NK-92 treated with Interleukin-12 subunit alpha and Interleukin-12 subunit beta, amount 100 ng/mL, for 24 hours (cell line): Measurements from ENCODE around the gene SLC20A1.
"Not testable (repeated sequence)": the region's sequence is repeated elsewhere in the genome, so short reads cannot be mapped to it uniquely, and the experiment has no call there.

Experiments used
- DNase-seq: peaks from one replicate; lab custom pipeline; 2025; lab: John Stamatoyannopoulos, UW

SLC20A1 gene

DNA sequence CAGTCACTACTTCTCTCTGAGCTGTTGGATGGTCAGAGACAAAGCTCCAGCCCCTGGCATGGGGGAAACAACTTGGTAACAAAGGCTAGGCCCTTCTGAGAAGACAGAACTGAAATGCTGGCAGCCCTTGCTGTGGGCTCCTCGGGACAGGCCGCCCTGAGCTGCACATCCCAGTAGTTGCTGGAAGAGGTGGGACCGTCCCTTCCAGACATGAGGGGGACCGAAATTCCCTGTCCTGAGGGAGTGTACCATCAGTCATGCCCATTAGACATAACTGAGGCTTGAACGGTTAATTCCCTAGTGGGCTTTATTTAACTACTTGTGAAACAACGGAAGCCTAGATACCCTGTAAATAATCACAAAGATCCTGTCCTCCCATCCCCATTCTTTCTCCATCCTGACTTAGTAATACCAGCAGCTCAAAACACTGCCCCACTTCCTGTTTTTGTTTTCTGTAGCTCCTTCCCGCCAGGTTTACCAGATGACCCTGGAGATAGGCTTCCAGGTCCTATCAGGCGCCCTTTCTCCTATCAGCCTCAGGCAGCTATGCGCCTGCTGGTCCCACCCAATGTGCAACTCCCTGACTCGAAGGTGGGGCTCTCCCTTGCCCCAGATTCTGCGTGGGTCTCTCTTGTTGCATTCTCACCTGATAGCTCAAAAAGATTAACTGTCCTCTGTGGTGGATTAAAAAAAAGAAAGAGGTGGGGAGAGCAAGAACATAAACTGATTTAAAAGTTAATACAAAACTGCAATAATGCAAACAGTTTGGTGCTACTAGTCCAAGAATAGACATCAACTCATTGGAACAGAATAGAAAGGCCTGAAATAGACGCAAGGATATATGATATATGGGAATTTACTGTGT lies 38.0 kb downstream of the SLC20A1 start:
- DNase-seq, result no peak

DNA sequence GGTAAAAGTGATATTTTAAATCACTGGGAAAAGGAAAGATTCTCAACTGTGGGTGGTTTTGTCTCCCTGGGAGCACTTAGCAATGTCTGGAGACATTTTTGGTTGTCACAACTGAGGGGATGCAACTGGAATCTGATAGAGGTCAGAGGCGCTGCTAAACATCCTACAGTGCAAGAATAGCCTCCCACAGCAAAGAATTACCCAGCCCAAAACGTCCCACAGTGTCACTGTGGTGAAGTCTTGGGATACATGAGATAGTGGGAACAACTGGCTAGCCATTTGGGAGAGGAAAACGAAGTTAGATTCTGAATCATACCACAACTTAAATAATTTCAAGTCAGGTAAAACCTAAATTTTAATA lies 38.7 kb downstream of the SLC20A1 start:
- no peak for DNase-seq

DNA sequence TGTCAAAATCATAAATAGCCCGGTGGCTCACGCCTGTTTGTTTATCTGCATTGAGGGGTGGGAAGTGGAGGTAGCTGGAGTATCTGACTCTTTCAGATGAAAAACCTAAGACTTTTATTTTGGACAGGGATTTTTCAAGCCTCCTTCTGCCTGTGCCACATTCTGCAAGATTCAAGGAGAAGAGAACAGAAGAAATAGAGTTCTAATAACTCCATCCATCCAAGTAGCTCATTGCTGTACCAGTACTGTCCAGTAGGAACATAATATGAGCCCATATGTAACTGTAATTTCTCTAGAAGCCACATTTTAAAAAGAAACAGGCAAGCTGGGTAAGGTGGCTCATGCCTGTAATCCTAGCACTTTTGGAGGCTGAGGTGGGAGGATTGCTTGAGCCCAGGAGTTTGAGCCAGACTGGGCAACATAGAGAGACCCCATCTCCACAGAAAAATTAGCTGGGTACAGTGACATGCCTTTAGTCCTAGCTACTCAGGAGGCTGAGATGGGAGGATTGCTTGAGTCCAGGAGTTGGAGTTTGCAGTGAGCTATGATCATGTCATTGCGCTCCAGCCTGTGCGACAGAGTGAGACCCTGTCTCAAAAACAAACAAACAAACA lies 39.6 kb downstream of the SLC20A1 start:
- DNase-seq, result no peak

DNA sequence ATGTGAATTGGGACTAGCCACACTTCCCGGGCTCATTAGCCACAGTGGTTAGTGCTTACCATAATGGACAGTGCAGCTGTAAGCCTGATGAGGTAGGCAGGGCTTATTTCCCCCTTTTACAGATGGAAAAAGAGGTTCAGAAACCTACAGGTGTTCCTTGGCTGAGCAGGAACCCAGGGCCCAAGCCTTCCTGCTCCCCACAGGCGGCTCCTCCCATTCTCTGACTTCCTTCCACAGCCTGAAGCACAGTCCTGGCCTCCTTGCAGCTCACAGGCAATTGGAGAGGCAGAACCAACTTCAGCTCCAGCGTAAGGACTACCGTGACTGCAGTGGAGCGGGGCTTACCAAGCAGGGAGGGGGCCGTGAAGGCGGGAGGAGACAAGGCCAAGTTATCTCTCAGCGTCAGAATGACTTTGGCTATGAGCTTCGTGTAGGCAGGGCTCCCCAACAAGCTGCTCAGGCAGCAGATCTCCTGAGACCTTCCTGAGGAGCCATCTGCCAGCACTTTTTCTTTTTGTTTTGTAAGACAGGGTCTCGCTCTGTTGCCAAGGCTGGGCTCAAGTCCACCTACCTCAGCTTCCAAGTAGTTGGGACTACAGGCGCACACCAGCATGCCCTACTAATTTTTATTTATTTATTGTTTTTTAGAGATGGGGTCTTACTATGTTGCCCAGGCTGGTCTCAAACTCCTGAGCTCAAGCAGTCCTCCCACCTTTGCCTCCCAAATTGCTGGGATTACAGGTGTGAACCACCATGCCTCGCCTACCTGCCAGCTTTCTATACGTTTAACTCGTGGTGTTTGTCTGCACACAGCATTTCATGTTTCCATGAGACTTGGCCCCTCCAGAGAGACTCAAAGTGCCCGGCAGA lies 40.8 kb downstream of the SLC20A1 start:
- no peak for DNase-seq

DNA sequence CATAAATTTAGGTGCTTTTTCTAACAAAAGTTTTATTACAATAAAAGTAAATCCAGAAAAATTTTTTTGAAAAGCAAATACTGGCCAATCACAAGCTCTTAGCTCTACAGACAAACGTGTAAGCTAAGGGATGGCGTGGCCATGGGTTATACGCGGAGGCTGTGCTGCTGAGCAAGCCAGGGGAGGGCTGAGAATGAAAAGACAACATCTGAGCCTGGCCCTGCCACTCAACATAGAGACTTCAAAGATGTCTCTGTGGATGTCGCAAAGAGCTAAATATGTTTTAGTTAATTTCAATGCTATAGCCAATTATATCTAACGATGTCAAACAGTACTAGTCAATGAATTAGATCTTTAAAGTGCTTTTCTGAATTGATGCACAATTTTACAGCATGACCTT lies 41.8 kb downstream of the SLC20A1 start:
- DNase-seq, result no peak

DNA sequence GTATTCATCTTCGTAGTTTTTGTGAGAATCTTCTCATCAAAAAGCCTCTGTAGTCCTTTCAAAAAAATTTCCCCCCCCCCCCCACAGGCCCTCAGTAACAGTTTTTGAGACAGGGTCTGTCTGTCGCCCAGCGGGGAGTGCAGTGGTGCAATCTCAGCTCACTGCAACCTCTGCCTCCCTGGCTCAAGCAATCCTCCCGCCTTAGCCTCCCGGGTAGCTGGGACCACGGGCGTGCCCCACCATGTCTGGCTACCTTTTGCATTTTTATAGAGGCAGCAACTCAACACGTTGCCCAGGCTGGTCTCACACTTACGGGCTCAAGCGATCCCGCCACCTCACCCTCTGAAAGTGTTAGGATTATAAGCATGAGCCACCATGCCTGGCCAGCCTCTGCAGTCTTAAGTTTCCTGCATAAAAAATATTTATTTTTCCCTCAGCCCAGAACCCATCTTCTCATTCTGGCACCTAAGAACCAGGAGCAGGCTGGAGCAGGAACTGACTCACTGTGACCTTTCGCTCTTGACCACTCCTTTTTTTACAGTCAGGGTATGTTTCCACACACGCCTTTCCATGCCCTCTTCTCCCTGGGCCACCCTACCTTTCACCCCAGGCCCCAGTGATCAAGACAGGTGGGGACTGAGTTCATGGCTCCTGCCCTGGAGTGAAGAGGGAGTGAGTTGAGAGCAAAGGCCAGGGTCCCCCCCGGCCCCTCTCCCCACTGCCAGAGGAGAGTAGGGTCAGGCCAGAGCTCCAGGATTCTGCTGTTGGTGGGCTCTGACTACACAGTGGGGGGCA lies 42.5 kb downstream of the SLC20A1 start:
- DNase-seq, result no peak

DNA sequence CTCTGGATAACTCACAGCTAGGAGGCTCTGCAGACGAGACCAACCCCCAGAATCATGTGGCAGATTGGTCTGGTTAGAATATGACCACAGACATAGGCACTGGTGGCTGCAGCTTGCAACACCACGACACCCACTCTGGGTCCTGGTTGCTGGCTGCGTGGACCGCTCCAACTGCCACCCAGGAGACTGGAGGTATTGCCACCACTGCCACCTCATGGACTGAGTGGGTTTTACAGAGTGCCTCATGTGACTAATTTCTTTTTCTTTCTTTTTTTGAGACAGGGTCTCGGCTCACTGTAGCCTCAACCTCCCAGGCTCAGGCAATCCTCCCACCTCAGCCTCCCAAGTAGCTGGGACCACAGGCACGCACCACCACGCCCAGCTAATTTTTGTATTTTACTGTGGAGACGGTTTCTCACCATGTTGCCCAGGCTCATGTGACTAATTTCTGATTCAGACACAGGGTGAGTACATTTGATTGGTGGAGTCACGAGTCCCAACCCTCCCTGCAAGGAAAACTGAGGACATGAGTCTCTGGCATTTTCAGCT lies 45.2 kb downstream of the SLC20A1 start:
- DNase-seq, result peak; percentile 78

DNA sequence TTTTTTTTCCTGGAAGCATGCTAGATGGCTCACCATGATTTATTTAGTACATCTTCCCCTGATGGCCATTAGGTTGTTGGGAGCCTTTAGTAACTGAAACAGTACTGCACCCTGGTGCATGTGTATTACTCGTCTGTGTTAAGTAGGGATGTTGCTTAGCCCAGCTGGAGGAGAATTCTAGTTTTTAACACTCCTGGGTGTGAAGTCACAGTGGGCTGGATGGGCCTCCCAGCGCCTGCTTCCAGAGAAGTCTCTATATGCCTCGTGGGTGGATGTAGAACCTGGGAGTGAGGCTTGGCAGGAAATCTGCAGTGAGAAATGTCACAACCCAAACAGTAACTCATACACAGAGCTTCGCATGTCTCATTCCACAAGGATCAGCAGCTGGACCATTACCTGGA lies 46.1 kb downstream of the SLC20A1 start:
- DNase-seq, result no peak

DNA sequence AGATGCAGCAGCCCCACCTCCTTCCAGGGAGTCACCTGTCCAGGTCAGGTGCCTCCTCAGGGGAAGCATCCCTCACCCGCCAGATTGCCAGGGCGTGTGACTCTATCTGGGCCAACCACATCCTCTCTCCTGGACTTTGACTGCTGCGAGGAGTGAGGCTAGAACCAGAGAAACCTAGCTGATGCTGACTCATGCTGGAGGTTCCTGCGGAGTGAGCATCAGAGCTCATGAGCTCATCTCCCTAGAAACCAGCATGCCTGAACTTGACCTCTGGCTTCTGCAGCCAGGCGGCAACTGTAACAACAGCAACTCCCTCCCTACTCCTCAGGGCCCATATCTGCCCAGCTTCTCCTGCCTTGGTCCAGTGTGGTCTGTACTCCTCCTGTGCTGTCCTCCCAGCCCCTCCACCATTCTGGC lies 46.8 kb downstream of the SLC20A1 start:
- DNase-seq, result peak; percentile 50

DNA sequence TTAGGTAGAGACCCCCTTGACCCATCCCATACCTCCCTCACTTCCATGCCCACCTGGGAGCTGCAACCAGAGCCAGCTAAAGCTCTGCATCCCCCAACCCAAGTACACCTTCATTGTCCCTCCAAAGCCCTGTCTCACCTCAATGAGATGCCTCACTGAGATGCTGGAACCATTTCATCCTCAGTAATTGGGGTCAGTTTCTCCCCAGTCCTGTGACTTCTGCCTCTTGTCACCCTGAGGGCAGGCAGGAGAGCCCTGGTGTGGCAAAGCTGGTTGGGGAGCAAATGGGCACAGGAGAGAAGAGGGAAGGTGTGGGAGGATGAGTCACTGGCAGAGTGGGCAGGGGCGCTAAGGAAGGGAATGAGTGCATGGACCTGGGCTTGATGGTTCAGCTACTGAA lies 47.2 kb downstream of the SLC20A1 start:
- DNase-seq, result peak; percentile 43

DNA sequence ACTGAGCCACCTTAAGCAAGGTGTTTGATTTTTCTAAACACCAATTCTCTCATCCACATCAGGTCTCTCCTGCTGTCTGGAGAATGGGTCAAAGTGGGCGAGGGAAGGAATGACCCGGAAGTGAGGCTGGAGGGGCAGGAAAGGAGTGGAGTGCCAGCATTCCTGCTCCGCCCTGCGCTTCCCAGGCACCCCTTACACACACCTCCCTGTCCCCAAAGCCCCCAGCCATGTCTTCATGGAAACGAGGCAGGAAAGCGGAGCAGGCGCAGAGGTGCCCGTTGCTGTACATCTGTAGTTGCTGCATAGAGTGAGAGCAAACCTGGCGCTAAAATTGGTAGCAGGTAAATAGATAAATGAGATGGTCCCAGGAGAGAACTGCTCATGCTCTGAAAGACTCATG lies 47.9 kb downstream of the SLC20A1 start:
- DNase-seq, result no peak

DNA sequence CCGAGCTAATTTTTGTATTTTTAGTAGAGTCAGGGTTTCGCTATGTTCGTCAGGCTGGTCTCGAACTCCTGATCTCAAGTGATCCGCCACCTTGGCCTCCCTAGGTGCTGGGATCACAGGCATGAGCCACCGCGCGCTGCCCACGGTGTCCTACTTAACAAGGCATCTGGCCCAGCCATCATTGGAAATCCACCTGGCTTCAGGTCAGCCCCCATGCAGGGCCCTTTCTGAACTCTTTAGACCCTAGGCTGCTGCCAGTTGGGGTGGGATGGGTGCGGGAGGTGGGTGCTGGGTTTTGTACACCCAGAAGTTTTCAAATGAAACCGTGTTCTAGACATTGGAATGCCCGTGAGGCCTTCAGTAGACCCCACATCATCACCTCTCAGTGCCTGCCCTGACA lies 48.4 kb downstream of the SLC20A1 start:
- DNase-seq, result no peak

DNA sequence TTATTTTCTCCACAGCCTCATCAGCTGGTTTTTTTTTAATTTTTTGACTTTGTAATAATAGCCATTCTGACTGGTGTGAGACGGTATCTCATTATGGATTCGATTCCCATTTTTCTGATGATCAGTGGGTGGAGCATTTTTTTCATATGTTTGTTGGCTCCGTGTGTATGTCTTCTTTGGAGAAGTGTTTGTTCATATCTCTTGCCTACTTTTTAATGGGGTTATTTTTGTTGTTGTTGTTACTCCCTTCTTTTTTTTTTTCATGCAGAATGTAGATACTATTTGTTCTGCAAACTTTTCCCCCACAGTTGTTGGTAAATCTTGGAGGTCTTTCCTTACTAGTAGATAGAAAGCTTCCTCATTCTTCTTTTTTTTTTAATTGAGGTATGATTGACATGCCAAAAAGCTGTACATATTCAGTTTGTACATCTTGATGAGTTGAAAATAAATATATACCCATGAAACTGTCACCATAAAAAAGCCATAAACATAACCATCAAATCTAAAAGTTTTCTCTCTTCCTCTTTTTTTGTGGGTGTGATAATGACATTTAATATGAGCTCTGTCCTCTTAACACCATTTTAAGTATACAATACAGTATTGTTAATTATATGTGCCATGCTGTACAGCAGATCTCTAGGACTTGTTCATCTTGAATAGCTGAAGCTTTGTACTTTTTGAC lies 53.2 kb downstream of the SLC20A1 start:
- no peak for DNase-seq

DNA sequence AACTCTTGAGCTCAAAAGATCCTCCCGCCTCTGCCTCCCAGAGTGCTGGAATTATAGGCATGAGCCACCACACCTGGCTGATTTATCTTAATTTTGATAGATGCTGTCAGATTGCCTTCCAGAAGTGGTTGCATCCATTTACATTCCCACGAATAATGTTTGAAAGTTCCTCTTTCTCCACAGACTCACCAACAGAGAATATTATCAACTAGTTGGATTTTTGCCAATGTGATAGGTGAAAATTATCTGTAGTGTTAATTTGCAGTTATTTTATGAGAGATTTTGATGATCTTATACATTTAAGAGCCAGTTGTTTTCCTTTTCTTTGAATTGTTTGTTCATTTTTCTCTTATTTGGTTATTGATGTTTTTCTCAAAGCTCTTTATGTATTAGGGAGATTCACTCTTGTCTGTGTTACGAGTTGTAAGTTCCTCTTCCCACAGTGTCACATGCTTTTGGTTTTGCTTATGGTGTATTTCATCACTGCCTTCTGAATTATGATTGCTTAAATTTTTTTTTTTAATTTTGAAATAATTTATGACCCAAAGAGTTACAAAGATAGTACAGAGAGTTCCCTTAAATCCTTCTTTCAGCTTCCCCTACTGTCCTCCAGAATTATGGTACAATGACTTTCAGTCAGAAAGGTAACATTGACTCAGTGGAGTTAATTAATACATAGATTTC lies 54.4 kb downstream of the SLC20A1 start:
- no peak for DNase-seq

DNA sequence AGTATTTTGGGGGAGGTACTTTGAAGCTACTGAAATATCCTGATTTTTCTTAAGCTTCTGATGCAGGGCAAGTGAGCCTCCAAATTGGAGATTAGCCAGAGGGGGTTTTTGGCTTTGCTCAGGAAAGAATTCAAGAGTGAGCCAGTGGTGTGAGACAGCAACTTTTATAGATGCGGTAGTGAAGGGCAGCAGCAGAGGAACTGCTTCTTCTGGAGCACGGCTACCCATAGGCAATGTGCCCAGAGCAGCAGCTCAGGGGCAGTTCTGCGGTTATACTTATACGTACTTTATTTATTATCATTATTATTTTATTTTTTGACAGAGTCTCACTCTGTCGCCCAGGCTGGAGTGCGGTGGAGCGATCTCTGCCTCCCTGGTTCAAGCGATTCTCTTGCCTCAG lies 55.3 kb downstream of the SLC20A1 start:
- DNase-seq, result no peak

DNA sequence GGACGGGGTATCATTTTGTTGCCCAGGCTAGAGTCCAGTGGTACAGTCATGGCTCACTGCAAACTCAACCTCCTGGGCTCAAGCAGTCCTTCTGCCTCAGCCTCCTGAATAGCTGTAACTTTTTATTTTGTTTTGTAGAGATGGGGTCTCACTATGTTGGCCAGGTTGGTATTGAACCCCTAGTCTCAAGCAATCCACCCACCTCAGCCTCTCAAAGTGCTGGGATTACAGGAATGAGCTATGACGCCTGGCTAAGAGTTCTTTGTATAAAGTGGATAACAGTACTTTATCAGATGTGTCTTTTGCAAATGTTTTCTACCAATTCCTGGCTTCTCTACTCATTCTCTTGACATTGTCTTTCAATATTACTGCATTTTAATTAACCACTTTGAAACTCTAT lies 57.9 kb downstream of the SLC20A1 start:
- no peak for DNase-seq

DNA sequence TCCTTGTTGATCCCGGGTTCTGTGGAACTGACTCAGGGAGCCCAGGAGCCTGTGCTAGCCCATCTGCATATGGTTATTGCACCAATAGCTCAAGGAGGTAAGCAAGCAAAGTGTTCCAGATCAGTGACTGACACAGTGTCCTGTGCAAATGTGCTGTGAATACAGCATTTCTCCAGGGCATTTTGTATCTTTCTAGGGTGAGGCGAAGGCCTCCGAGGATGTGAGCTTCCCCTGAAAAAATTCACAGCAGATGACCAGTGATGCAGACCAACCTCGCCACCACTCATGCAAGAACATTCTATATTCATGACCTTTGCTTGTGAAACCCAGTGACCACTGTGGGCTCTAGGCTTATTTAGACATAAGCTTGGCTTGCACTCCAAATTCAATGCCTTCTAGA lies 59.8 kb downstream of the SLC20A1 start:
- DNase-seq, result no peak

DNA sequence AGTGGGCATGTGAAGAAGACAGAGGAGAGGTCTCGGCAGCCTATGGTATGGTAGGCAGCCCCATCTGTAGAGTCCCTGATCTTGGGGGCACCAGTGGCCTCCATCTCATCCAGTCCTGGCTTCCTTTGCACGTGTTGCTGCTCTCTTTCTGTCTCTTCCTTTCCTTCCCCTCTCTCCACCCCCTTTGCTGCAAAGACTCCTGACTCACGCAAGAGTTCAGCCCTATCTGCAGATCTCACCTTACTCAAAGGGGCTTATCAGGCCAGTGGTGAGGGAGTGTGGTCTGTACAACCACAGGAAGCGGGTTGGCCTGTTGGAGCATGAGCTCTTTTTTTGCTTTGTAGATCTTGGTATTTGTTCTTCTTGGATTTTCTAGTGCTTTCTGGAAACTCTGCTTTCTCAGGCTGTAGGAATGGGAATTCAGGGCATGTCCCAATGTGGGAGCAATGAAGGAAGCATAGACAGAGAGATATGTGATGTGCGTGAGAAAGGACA lies 60.5 kb downstream of the SLC20A1 start:
- DNase-seq, result peak; percentile 74

DNA sequence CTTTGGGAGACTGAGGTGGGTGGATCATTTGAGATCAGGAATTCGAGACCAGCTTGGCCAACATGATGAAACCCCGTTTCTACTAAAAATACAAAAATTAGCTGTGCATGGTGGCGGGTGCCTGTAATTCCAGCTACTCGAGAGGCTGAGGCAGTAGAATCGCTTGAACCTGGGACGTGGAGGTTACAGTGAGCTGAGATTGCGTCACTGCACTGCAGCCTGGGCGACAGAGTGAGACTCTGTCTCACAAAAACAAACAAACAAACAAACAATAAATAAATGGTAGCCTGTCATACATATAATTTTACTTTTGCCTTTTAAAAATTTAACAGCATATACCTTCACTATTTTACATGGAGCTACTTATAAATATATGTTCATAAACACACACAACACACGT lies 61.2 kb downstream of the SLC20A1 start:
- not testable (repeated sequence) for DNase-seq

DNA sequence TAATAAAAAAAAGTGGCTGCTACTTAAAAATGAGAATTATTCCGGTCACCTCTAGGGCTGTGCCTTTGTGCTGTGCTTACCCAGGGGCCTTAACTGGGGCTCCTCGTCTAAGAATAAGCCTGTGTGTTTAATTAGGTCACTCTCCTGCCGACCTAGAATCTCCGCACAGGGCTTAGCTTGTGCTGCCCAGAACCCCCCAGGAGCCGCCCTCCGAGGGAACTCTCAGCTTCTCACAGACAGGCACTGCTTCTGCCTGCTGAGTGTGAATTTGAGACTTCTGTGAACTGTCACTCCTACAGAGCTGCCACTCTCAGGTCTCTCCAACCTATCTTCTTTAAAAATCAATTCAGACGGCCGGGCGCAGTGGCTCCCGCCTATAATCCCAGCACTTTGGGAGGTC lies 63.2 kb downstream of the SLC20A1 start:
- DNase-seq, result no peak
